ENCODE data around the gene ZNF83. TPM values are rescaled to one million over a fixed set of nuclear protein-coding genes. Genes with fewer than 3 reads are reported as not detected.

The ZNF83 gene
- total RNA-seq, 1 donor from 2014 or later, result 72.1 TPM

DNA sequence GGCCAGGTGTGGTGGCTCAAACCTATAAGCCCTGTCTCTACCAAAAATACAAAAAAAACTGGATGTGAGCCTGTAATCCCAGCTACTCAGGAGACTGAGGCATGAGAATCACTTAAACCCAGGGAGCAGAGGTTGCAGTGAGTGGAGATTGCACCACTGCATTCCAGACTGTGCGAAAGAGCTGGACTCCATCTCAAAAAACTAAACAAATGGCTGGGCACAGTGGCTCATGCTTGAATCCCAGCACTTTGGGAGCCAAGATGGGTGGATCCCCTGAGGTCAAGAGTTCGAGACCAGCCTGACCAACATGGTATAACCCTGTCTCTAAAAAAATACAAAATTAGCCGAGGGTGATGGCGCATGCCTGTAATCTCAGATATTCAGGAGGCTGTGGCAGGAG is 34.9 kb upstream of the ZNF83 start:
- TF ChIP-seq, protein P1, sequence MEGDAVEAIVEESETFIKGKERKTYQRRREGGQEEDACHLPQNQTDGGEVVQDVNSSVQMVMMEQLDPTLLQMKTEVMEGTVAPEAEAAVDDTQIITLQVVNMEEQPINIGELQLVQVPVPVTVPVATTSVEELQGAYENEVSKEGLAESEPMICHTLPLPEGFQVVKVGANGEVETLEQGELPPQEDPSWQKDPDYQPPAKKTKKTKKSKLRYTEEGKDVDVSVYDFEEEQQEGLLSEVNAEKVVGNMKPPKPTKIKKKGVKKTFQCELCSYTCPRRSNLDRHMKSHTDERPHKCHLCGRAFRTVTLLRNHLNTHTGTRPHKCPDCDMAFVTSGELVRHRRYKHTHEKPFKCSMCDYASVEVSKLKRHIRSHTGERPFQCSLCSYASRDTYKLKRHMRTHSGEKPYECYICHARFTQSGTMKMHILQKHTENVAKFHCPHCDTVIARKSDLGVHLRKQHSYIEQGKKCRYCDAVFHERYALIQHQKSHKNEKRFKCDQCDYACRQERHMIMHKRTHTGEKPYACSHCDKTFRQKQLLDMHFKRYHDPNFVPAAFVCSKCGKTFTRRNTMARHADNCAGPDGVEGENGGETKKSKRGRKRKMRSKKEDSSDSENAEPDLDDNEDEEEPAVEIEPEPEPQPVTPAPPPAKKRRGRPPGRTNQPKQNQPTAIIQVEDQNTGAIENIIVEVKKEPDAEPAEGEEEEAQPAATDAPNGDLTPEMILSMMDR (IDR thresholded peaks at IDR 0.05; ENCODE audit: unreplicated experiment), result no peak
- Mint-ChIP-seq H3K4me3 (ENCODE audit: low read depth) (no peak overlapping the region), H3K4me1 (ENCODE audit: low read depth) (peaks cover 3% of the 10 kb centered on the region), H3K9me3 (ENCODE audit: low read depth) (peaks cover 7% of the 10 kb centered on the region), H3K27me3 (no peaks in the 10 kb centered on the region), H3K27ac (no peak overlapping the region), H3K36me3 (ENCODE audit: insufficient read depth) (peaks cover 17% of the 10 kb centered on the region)
- DNase-seq (ENCODE audit: low spot score, unreplicated experiment), result no peak

DNA sequence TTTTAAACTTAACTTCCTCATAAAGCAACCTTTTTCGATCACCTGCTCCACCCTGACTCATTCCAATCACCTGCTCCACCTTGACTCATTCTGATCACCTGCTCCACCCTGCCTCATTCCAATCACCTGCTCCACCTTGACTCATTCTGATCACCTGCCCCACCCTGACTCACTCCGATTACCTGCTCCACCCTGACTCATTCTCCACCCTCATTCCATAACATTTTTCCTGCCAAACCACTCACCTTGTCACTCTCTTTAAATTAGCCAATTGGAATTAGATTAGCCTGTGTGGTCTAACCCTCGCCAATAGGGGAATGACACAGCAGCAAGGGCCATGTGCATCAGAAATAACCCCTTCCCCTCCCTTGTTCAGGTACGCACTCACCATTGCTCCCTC is 31.9 kb upstream of the ZNF83 start:
- H3K27ac Mint-ChIP-seq, result peak overlapping the region; percentile 79
- TF ChIP-seq, protein P1 (IDR thresholded peaks at IDR 0.05; ENCODE audit: unreplicated experiment), result no peak

DNA sequence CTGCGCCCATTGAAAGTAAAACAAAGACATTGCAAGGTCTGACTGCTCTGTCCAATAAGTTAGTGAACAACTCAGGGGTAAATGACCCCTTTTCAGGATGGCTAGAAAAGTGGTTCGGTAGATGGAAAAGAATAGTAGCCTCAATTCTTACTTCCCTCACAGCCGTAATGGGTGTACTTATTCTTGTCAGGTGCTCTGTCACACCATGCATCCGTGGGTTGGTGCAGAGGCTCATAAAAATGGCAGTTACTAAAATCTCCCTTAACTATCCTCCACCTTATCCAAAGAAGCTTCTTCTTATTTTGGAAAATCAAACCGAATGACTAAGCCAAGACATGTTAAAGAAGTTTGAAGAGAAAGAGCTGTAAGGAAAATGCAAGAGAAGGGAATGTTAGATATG is 31.4 kb upstream of the ZNF83 start:
- Mint-ChIP-seq H3K9me3 (ENCODE audit: low read depth) (no peaks in the 10 kb centered on the region), H3K4me3 (ENCODE audit: low read depth) (no peak overlapping the region), H3K36me3 (ENCODE audit: insufficient read depth) (peaks cover 5% of the 10 kb centered on the region), H3K4me1 (ENCODE audit: low read depth) (peaks cover 17% of the 10 kb centered on the region), H3K27me3 (no peaks in the 10 kb centered on the region), H3K27ac (peak overlapping the region; percentile 79)
- TF ChIP-seq, protein P1 (IDR thresholded peaks at IDR 0.05; ENCODE audit: unreplicated experiment), result no peak
- DNase-seq (ENCODE audit: low spot score, unreplicated experiment), result no peak

More for the DNA sequence above, 31.9 kb upstream of the ZNF83 start:
- Mint-ChIP-seq H3K4me1 (ENCODE audit: low read depth) (peaks cover 16% of the 10 kb centered on the region), H3K9me3 (ENCODE audit: low read depth) (peaks cover under 1% of the 10 kb centered on the region), H3K36me3 (ENCODE audit: insufficient read depth) (peaks cover 8% of the 10 kb centered on the region), H3K27me3 (no peaks in the 10 kb centered on the region), H3K4me3 (ENCODE audit: low read depth) (no peak overlapping the region)
- no peak for DNase-seq (ENCODE audit: low spot score, unreplicated experiment)

DNA sequence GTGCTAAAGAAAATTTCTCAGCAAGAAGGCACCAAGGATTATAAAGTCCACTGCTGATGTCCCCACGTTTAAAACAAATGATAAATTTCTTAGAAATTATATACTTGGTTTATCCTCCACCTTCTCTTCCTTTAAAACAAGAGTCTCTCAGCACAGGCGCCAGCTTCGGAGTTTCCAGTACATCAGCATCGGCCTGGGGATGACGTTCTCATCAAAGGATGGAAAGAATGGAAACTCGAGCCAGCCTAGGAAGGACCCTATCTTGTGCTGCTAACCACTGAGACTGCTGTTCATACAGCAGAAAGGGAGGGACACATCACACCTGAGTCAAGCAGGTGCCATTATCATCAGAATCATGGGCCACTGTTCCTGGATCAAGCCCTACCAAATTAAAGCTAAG is 29.8 kb upstream of the ZNF83 start:
- TF ChIP-seq, protein P1 (IDR thresholded peaks at IDR 0.05; ENCODE audit: unreplicated experiment), result no peak
- no peak for DNase-seq (ENCODE audit: low spot score, unreplicated experiment)
- H3K4me1 Mint-ChIP-seq (ENCODE audit: low read depth), result peaks cover 17% of the 10 kb centered on the region
- H3K9me3 Mint-ChIP-seq (ENCODE audit: low read depth), result no peaks in the 10 kb centered on the region
- H3K27me3 Mint-ChIP-seq, result no peaks in the 10 kb centered on the region
- H3K36me3 Mint-ChIP-seq (ENCODE audit: insufficient read depth), result peaks cover 5% of the 10 kb centered on the region
- no peak overlapping the region for H3K27ac Mint-ChIP-seq
- H3K4me3 Mint-ChIP-seq (ENCODE audit: low read depth), result no peak overlapping the region

DNA sequence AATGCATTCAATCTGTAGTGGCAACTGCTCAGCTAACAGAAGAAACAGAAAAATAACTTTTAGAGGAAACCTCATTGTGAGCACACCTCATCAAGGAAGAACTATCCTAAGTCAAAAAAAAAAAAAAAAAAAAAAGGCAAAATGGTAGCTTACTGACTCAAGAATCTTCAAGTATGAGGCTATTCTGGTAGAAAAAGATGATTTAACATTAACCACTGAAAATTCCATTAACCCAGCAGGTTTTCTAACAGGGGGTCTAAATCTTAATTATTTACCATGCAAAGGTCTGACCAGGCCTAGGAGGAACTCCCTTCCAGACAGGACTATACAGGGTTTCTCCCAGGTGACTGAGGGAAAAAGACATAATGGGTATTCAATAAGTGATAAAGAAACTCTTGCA is 28.4 kb upstream of the ZNF83 start:
- Mint-ChIP-seq H3K4me1 (ENCODE audit: low read depth) (peaks cover 17% of the 10 kb centered on the region), H3K9me3 (ENCODE audit: low read depth) (no peaks in the 10 kb centered on the region), H3K36me3 (ENCODE audit: insufficient read depth) (peaks cover 5% of the 10 kb centered on the region), H3K4me3 (ENCODE audit: low read depth) (no peak overlapping the region), H3K27me3 (no peaks in the 10 kb centered on the region), H3K27ac (peak overlapping the region; percentile 65)
- TF ChIP-seq, protein P1 (IDR thresholded peaks at IDR 0.05; ENCODE audit: unreplicated experiment), result no peak
- no peak for DNase-seq (ENCODE audit: low spot score, unreplicated experiment)
